A549 (cell line): ENCODE data around the gene UXT. TPM values are rescaled to one million over a fixed set of nuclear protein-coding genes. Genes with fewer than 3 reads are reported as not detected.

Experiments
- ATAC-seq, 2 experiments: fragments of 200-7000 bp in 1 of 2; fragments of >200 bp in 1 of 2; cut with Nextera tagmentation in 1 of 2; cut with Tn5 transposase in 1 of 2; 3 replicates each; pipeline versions ENCODE4 v1.8.0 to v1.9.1; 2018 to 2020; ENCODE audit warnings: mild to moderate bottlenecking in 1 of 2, moderate library complexity in 1 of 2
- CTCF ChIA-PET: fragments of 300-600 bp; sonication (Branson Sonifier 250); formaldehyde crosslinking; extraction: SDS; loops from one replicate; lab custom pipeline; 2021; ENCODE audit warnings: antibody characterized with exemption, inconsistent platforms; lab: Yijun Ruan, JAX
- POLR2A ChIA-PET: fragments of 350-600 bp; formaldehyde crosslinking; extraction: SDS; loops from one replicate; lab custom pipeline; 2021; ENCODE audit warnings: antibody characterized with exemption, inconsistent platforms; lab: Yijun Ruan, JAX
- DNase-seq, 2 experiments: peaks; one replicate each; pipeline versions ENCODE4 v3.0.0 to v3.0.0-alpha.2; 2011 to 2016; ENCODE audit warnings: low read depth in 1 of 2, low spot score in 1 of 2
- FAIRE-seq: peaks from 2 replicates; lab custom pipeline; 2011; peaks lifted over from hg19 to GRCh38; lab: Jason Lieb, UNC
- H3K27ac ChIP-seq, 2 experiments: fragments of >200 bp; sonication (Bioruptor Twin); formaldehyde crosslinking; 3 replicates each; pipeline ENCODE4 v1.5.1; 2016 to 2017
- H3K4me1 ChIP-seq: fragments of >200 bp; sonication (Bioruptor Twin); formaldehyde crosslinking; 3 replicates; pipeline ENCODE4 v1.6.1; 2016
- H3K4me2 ChIP-seq: fragments of >200 bp; sonication (Bioruptor Twin); formaldehyde crosslinking; 3 replicates; pipeline ENCODE4 v1.6.1; 2016
- H3K4me3 ChIP-seq: fragments of >200 bp; sonication (Bioruptor Twin); formaldehyde crosslinking; 3 replicates; pipeline ENCODE4 v1.5.1; 2016
- H3K9me3 ChIP-seq: fragments of >200 bp; sonication (Bioruptor Twin); formaldehyde crosslinking; 3 replicates; pipeline ENCODE4 v1.6.1; 2016
- CBX8 ChIP-seq: fragments of 200-600 bp; sonication (generic); IDR thresholded peaks from 2 replicates; pipeline ENCODE4 v1.6.1; 2016
- CEBPB ChIP-seq, 2 experiments: fragments of >200 bp in 1 of 2; sonication (Bioruptor Twin) in 1 of 2; formaldehyde crosslinking in 1 of 2; IDR thresholded peaks; 2 replicates each; pipeline ENCODE4 v1.6.1; 2012 to 2016
- EHF ChIP-seq: fragments of 250-450 bp; sonication (Bioruptor Pico); IDR thresholded peaks from 2 replicates; pipeline ENCODE4 v1.5.0; 2020; ENCODE audit warnings: mild to moderate bottlenecking
- FOSB ChIP-seq: fragments of 250-450 bp; sonication (Bioruptor Pico); IDR thresholded peaks from 2 replicates; pipeline ENCODE4 v1.5.0; 2020; ENCODE audit warnings: mild to moderate bottlenecking, moderate library complexity
- FOSL2 ChIP-seq, 2 experiments: fragments of 450-650 bp in 1 of 2; fragments of >200 bp in 1 of 2; sonication (Bioruptor Twin) in 1 of 2; formaldehyde crosslinking; IDR thresholded peaks; 2 replicates each; pipeline versions ENCODE4 v1.5.0 to v1.6.1; 2016 to 2020; ENCODE audit warnings: mild to moderate bottlenecking in 1 of 2, moderate library complexity in 1 of 2
- JUNB ChIP-seq: fragments of >200 bp; sonication (Bioruptor Twin); formaldehyde crosslinking; IDR thresholded peaks from 2 replicates; pipeline ENCODE4 v1.6.1; 2016
- NFE2L2 ChIP-seq: fragments of 150-350 bp; conservative IDR thresholded peaks from 2 replicates; pipeline ENCODE4 v1.6.1; 2014; ENCODE audit warnings: low read length
- RNF2 ChIP-seq: fragments of 200-600 bp; sonication (generic); IDR thresholded peaks from 2 replicates; pipeline ENCODE4 v1.6.1; 2016; ENCODE audit warnings: low read depth, mild to moderate bottlenecking, antibody characterized with exemption, moderate library complexity, borderline replicate concordance
- SREBF2 ChIP-seq: fragments of 450-650 bp; IDR thresholded peaks from 2 replicates; pipeline ENCODE4 v1.6.1; 2014; ENCODE audit warnings: mild to moderate bottlenecking, moderate library complexity
- ZFP36 ChIP-seq: fragments of 450-650 bp; IDR thresholded peaks from 2 replicates; pipeline ENCODE4 v1.6.1; 2014; ENCODE audit warnings: borderline replicate concordance; ENCODE audit not compliant: partially characterized antibody
- ZNF302 ChIP-seq: fragments of 250-450 bp; sonication (Bioruptor Pico); IDR thresholded peaks from 2 replicates; pipeline ENCODE4 v1.9.0; 2021; ENCODE audit warnings: inconsistent platforms, mild to moderate bottlenecking, moderate library complexity
- whole genome bisulfite sequencing: methylation state at CpG from one replicate; pipeline ENCODE4 v1.1.6; 2017; ENCODE audit errors: missing lambda C conversion rate; 5-methylcytosine and 5-hydroxymethylcytosine counted together
- polyA plus RNA-seq, 4 experiments: library from polyadenylated mRNA; depleted of rRNA in 3 of 4; stranded (reverse); fragments of >200 nt; fragmentation: RNase III in 1 of 4; extraction: RNeasy Plus Mini Kit Qiagen cat#74134 plus additional on column Dnase treatment in 1 of 4; gene quantifications; 2 replicates in 3 of 4; 3 replicates in 1 of 4; pipeline ENCODE4 v1.2.3, GENCODE V29; 2011 to 2017
- TF ChIP-seq, protein P1 (sequence below): fragments of 450-650 bp; IDR thresholded peaks from 2 replicates; pipeline ENCODE4 v1.6.1; 2014; ENCODE audit warnings: antibody characterized with exemption
- TF ChIP-seq, protein P2 (sequence below): fragments of >200 bp; sonication (Bioruptor Twin); formaldehyde crosslinking; IDR thresholded peaks from 3 replicates; pipeline ENCODE4 v1.5.1; 2016
- TF ChIP-seq, protein P3 (sequence below): IDR thresholded peaks from 2 replicates; pipeline ENCODE4 v1.6.1; 2012
- TF ChIP-seq, protein P4 (sequence below): fragments of >200 bp; sonication (Bioruptor Twin); formaldehyde crosslinking; IDR thresholded peaks from 2 replicates; pipeline ENCODE4 v1.6.1; 2016
- TF ChIP-seq, protein P5 (sequence below): fragments of 250-450 bp; sonication (Bioruptor Pico); IDR thresholded peaks from 2 replicates; pipeline ENCODE4 v1.5.0; 2020; ENCODE audit warnings: low read depth, mild to moderate bottlenecking, moderate library complexity

The UXT gene
- polyA plus RNA-seq, 2 of the 4 experiments (the other 2 are of a cell fraction), result 172 to 175 TPM

DNA sequence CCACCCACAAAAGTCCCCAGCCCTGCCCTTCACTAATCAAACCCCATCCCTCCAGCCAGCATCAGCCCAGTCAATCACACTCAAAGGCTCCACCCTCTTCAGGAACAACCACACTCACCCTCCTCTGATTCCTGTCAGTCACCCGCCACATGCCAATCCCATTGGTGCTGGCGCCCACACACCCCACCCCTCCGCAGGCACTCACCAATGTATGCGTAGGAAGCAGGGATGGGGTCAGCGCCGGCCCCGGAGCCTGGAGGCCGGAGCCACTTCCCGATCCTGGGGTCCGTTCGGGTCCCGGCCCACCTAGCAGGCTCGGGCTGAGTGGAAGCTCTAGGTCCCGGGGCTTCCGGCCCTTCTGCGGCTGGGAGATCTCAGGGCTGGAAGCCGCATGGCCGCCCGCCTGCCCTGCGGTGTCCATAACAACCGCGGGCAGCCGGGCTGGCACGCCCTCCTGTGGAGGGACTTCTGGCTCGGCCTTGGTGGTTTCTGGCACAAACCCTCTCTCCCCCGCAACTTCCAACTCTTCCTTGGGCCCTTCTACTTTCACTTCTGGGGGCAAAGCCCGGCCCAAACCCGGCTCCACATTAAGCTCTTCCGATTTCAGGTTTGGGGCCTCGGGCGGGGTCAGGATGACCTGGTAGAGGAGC, 21.3 kb downstream of the UXT start:
- CTCF ChIA-PET, result no interaction called here
- ATAC-seq (peak in 1 of 2 experiments; percentile 71; a peak in 3 of 6 replicates), DNase-seq (no peak)

DNA sequence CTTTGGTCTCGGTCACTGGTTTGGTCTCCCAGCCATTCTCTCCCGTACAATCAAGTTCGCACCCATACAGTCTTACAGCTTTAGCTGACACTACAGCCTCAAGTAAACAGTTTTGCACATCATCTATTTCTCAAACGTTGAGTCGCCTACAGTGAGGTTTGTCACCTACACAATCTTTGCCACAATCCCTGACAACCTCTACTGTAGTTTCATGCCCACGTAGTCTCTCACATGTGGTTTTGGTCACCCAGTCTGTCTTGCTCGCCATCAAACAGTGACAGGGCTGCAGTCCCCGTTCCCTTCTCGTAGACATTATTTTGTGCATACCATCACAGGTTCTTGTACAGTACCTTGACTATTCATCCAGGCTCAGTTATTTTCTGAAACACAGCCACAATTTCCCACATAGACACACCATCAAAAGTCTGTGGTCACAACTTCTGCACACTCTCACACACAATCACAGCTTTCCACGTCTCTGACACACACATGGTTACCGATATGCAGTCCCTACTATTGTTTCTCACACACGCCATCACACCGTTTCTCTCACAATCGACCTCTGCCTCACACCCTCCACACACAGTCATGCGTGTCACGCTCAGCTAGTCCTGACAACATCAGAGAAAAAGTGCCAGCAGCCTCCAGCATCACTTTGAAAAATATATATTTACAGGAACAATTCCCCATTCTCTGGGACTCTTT, 24.0 kb downstream of the UXT start:
- FAIRE-seq (peak; percentile 63), DNase-seq (no peak)
- 94% methylated on average over 16 of the region's 16 CpGs for WGBS

More for the DNA sequence above, 21.3 kb downstream of the UXT start:
- H3K4me1 ChIP-seq, result no peaks in the 10 kb centered on the region
- POLR2A ChIA-PET, result no interaction called here
- 95% methylated on average over 12 of the region's 31 CpGs for WGBS
- no peak overlapping the region for H3K4me2 ChIP-seq
- peaks cover 10% of the 10 kb centered on the region; the same call in 1 of the 3 replicates for H3K9me3 ChIP-seq
- no peak overlapping the region for H3K27ac ChIP-seq
- no peak overlapping the region for H3K4me3 ChIP-seq
- TF ChIP-seq, protein P1, sequence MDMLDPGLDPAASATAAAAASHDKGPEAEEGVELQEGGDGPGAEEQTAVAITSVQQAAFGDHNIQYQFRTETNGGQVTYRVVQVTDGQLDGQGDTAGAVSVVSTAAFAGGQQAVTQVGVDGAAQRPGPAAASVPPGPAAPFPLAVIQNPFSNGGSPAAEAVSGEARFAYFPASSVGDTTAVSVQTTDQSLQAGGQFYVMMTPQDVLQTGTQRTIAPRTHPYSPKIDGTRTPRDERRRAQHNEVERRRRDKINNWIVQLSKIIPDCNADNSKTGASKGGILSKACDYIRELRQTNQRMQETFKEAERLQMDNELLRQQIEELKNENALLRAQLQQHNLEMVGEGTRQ, result no peak
- TF ChIP-seq, protein P2, sequence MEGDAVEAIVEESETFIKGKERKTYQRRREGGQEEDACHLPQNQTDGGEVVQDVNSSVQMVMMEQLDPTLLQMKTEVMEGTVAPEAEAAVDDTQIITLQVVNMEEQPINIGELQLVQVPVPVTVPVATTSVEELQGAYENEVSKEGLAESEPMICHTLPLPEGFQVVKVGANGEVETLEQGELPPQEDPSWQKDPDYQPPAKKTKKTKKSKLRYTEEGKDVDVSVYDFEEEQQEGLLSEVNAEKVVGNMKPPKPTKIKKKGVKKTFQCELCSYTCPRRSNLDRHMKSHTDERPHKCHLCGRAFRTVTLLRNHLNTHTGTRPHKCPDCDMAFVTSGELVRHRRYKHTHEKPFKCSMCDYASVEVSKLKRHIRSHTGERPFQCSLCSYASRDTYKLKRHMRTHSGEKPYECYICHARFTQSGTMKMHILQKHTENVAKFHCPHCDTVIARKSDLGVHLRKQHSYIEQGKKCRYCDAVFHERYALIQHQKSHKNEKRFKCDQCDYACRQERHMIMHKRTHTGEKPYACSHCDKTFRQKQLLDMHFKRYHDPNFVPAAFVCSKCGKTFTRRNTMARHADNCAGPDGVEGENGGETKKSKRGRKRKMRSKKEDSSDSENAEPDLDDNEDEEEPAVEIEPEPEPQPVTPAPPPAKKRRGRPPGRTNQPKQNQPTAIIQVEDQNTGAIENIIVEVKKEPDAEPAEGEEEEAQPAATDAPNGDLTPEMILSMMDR, result no peak
- no peak for TF ChIP-seq FOSL2 (IDR thresholded peaks at IDR 0.05)
- TF ChIP-seq FOSL2 (CRISPR knock-in tag; IDR thresholded peaks at IDR 0.05), result no peak
- TF ChIP-seq, protein P3, sequence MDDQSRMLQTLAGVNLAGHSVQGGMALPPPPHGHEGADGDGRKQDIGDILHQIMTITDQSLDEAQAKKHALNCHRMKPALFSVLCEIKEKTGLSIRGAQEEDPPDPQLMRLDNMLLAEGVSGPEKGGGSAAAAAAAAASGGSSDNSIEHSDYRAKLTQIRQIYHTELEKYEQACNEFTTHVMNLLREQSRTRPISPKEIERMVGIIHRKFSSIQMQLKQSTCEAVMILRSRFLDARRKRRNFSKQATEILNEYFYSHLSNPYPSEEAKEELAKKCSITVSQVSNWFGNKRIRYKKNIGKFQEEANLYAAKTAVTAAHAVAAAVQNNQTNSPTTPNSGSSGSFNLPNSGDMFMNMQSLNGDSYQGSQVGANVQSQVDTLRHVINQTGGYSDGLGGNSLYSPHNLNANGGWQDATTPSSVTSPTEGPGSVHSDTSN, result no peak
- TF ChIP-seq NFE2L2, result no peak
- TF ChIP-seq ZNF302 (CRISPR knock-in tag), result no peak
- TF ChIP-seq EHF, result no peak
- TF ChIP-seq, protein P4, sequence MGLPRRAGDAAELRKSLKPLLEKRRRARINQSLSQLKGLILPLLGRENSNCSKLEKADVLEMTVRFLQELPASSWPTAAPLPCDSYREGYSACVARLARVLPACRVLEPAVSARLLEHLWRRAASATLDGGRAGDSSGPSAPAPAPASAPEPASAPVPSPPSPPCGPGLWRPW, result no peak
- TF ChIP-seq, protein P5, sequence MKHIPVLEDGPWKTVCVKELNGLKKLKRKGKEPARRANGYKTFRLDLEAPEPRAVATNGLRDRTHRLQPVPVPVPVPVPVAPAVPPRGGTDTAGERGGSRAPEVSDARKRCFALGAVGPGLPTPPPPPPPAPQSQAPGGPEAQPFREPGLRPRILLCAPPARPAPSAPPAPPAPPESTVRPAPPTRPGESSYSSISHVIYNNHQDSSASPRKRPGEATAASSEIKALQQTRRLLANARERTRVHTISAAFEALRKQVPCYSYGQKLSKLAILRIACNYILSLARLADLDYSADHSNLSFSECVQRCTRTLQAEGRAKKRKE (CRISPR knock-in tag), result no peak
- TF ChIP-seq ZFP36, result no peak
- TF ChIP-seq JUNB, result no peak
- no peak for TF ChIP-seq CBX8
- TF ChIP-seq, all 56 proteins: peak for 0
- FAIRE-seq, result no peak

More for the DNA sequence above, 24.0 kb downstream of the UXT start:
- peaks cover 3% of the 10 kb centered on the region; the same call in 1 of the 3 replicates for H3K9me3 ChIP-seq
- H3K4me2 ChIP-seq, result no peak overlapping the region
- H3K27ac ChIP-seq, result no peak overlapping the region
- TF ChIP-seq CEBPB (IDR thresholded peaks at IDR 0.05) (no peak), NFE2L2 (no peak), RNF2 (no peak), FOSB (no peak), SREBF2 (no peak), ZNF302 (CRISPR knock-in tag) (no peak)
- ChIA-PET CTCF (no interaction called here), POLR2A (no interaction called here)
- H3K4me1 ChIP-seq, result no peaks in the 10 kb centered on the region
- no peak for ATAC-seq
- no peak overlapping the region for H3K4me3 ChIP-seq
